NCI-H146 treated with DMSO at 0.1 percent for 48 hours (cell line): Measurements from ENCODE around the gene HACE1.
"Not testable (repeated sequence)": the region's sequence is repeated elsewhere in the genome, so short reads cannot be mapped to it uniquely, and the experiment has no call there.

Experiments used
- DNase-seq: peaks from one replicate; lab custom pipeline; 2025; ENCODE audit not compliant: unreplicated experiment; lab: John Stamatoyannopoulos, UW

The HACE1 gene

DNA sequence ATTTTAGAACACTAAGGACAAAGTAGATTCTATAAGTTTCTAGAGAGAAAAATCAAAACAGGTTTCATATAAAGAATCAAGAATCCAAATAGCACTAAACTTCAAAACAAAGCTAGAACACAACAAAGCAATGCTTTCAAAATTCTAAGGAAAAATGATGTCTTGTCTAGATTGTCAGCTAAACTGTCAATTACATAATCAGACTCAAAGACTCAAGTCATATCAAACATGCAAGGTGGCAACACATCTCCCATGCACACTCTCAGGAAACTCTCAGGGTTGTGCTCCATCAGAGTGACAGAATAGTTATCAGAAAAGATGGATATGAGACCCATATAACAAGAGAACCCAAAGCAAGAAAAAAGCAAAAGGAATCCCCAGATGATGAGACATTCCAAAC is 23.9 kb downstream of the HACE1 start:
- DNase-seq = no peak

DNA sequence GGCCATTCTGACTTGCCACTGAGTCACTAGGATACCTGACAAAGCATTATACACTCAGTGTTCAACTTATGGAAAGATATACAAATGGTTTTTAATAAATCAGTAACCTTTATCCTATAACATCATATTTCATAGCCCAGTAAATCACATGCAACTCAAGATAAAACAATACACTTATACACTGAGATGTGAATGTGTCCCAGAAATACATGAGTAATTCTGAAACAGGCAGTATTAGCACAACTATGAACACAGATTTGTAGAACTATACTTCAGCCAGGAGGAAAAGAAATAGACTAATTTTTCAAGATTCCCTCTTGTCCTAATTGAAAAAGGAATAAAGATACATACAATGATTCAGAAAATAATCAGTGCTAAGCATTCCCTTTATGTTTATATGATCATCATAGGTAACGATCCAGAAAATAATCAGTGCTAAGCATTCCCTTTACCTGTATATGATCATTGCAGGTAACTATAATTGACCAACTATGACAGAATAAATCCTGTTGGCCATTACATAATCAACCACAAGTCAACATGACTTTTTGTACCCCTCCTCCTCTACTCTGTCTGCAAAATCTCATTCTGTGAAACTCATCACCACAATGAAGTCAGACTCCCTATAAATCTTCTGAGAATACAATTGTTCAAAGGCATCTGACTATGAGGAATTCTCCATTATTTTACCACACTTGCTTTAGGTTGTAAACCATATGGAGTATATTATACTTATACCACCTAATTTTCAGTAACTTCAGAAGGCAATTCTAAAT is 30.3 kb downstream of the HACE1 start:
- no peak for DNase-seq

DNA sequence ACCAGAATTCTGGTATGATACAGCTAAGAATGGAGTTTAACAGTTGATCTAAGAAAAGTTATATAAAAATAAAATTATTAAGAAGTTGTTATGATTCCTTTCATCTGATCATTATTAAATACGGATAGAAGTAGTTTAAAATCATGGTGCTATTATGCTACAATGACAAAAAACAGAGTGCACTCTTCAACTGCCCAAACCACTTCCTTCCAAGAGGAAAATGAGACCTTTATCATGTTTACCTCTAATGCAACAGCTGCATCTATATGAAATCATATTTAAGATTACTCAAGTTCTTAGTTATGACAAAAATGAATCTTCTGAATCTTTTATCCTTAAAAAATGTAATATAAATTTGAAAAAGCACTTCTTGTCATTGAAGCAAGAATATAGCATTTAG is 31.2 kb downstream of the HACE1 start:
- no peak for DNase-seq

DNA sequence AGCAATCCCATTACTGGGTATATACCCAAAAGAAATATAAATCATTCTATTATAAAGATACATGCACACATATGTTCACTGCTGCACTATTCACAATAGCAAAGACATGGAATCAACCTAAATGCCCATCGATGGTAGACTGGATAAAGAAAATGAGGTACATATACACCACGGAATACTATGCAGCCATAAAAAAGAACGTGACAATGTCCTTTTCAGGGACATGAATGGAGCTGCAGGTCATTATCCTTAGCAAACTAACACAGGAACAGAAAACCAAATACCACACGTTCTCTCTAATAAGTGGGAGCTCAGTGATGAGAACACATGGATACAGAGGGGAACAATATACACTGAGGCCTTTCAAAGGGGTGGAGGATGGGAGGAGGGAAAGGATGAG is 38.9 kb downstream of the HACE1 start:
- DNase-seq = not testable (repeated sequence)

DNA sequence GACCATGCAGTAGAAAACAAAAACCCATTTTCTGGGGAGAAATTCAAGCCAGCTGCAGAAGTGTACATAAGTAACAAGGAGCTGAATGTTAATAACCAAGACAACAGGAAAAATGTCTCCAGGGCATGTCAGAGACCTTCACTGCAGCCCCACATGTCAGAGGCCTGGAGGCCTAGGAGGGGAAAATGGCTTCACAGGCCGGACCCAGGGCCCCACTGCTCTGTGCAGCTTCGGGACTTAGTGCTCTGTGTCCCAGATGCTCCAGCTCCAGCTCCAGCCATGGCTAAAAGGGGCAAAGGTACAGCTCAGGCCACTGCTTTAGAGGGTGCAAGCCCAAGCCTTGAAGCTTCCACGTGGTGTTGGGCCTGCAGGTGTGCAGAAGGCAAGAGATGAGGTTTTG is 43.6 kb downstream of the HACE1 start:
- DNase-seq = no peak

DNA sequence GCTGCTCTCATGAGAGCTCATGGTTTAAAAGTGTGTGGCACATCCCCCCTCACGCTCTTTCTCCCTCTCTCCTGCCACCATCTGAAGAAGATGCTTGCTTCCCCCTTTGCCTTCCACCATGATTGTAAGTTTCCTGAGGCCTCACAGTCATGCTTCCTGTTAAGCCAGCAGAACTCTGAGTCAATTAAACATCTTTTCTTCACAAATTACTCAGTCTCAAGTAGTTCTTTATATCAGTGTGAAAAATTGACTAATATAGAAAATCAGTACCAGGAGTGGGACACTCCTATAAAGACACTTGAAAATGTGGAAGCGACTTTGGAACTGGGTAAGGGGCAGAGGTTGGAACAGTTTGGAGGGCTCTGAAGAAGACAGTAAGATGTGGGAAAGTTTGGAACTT is 45.0 kb downstream of the HACE1 start:
- DNase-seq = no peak

DNA sequence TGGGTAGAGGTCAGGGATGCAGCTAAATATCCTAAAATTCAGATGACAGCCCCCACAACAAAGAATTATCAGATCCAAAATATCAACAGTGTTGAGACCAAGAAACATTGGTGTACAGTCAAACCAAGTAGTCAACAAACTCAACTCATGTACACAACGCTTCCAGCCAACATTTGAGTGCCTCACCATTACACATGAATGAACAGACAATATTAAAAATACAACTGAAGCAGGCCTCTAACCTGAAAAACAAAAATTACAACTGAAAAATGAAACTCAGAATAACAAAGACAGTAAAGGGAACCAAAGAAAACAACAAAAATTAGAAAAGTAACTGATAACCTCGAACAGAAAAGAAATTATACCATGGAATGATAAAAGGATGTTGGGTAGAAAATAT is 46.2 kb downstream of the HACE1 start:
- DNase-seq = no peak

DNA sequence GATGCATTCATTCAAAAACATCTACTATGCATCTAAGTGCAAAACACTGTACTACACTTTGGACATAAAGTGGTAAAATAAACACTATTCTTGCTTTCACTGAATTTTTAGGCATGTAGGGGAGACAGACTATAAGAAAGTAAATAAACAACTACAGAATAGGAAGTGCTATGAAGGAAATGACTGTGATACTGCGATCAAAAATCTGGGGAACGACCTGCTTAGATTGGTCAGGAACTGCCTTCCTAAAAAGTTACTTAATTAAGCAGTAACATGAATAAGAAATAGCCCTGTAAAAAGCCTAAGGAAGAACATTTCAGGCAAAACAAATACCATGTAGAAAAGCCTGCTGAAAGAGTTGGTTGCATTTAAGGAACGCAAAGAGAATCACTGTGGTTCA is 50.6 kb downstream of the HACE1 start:
- DNase-seq = no peak

DNA sequence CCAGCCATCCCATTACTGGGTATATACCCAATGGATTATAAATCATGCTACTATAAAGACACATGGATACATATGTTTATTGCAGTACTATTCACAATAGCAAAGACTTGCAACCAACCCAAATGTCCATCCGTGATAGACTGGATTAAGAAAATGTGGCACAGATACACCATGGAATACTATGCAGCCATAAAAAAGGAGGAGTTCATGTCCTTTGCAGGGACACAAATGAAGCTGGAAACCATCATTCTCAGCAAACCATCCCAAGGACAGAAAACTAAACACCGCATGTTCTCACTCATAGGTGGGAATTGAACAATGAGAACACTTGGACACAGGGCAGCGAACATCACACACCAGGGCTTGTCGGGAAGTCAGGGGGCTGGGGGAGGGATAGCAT is 54.4 kb downstream of the HACE1 start:
- not testable (repeated sequence) for DNase-seq

DNA sequence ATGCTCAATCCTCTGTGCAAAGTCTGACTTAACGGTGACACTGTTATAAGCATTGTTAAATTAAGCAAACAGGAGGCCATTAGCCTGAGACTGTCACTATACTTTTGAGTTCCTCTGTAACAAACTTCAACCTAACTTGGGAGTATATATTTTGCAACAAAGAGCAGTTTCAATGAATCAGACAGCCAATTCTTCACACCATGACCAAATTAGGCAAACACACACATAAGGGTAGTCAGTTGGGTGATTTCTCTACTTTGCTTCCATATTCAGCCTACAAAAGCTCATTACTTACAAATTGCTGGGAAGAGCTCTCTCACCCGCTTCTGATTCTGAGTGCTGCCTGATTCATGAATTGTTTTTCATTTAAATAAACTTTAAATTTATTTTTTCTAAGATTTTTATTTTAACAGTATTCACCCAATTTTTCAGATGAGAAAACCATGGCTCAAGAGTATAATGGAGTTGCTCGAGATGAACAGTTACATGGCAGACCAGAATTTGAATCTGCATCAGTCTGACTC is 60.5 kb downstream of the HACE1 start:
- DNase-seq = no peak

DNA sequence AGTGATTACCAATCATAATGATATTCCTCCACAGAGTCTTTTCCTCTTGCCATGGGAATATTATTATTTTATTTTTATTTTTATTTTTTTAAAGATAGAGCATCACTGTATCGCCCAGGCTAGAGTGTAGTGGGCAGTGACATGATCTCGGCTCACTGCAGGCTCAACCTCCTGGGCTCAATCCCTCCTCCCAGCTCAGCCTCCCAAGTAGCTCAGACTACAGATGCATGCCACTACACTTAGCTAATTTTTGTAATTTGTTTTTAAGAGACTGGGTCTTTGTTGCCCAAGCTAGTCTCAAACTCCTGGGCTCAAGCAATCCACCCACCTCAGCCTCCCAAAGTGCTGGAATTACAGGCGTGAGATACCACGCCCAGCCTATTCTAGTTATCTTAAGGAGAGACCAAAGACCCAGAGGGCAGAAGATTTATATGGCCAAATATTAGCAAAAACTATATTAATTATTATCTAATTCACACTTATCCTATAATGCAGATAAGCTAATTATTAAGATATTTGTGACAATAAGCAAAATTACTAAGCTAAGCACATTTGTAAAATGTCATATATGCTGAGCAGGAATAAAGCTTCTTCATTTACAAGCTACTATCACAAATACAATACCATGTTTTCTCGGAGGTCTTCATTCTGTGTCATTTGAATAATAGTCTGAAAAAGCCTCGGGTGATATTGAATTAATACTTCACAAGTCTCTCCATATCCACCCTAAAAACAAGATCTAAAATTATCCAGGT is 63.5 kb downstream of the HACE1 start:
- DNase-seq = no peak

DNA sequence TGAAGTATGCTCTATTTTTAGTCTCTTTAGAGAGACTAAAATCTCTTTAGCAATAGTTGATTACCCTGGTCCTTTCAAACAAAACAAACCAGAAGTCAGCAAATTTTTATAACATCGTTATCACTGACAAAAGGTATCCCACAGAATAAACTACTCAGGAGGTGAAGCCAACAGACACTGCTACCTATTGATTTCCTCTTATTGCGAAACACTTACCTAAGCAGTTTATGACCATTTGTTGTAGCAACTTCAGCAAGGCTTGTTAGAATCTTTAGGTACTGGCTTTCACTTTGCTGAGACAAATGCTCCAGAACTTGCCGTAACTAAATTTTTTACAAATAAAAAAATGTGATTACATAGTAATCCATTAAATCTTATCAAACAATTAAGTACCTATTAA is 64.4 kb downstream of the HACE1 start:
- no peak for DNase-seq

DNA sequence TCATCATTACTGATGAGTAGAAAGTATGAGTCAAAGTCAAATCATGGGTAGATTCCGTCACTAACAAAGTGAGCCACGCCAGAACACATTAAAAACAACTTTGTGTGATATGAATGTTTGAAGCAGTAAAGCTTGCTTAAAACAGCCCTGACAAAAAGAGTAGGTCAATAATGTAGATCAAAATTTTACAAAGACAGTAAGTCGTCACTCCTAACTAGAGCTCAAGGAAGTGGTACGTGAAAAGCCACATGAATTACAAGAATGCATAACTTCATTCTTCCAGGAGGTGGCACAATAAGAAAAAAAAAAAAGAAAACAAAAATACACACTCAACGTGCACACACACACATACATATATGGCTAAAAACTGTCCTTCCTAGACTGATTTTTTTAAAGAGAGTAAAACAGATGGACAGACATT is 69.9 kb downstream of the HACE1 start:
- DNase-seq = no peak

DNA sequence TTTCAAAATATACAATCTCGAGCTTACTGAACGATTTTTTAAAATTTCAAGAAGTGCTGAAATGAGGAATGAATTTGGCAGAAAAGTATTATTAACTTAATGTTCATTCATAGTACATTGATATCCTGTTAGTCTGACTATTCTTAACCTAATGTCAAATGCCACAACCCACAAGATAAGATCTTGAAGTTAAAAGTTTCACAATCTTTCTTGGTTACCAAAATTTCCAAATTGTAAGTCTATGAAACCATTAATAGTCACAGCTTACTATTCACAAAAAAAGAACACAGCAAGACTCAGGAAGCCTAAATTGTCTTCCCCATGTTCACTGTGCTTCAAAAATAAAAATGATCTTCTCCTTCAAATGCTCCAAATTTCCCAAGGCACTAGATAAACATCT is 71.3 kb downstream of the HACE1 start:
- DNase-seq = no peak

DNA sequence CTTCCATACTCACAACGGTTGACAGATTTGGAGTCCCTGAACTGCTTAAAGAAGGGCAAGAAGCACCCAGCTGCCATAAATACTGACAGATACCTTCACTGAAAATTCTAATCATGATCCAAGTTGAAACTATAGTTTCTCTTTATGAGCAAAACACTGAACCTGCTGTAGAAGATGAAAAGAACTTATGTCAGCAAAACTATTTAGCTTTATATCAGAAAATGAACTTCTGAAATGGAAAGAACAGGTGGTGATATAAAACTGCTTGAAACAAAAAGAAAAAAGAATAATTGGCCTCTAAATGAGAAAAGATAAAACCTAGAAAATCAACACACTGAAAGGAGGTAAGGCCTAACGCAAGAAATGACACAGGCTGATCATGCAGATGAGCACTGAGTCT is 72.4 kb downstream of the HACE1 start:
- no peak for DNase-seq

DNA sequence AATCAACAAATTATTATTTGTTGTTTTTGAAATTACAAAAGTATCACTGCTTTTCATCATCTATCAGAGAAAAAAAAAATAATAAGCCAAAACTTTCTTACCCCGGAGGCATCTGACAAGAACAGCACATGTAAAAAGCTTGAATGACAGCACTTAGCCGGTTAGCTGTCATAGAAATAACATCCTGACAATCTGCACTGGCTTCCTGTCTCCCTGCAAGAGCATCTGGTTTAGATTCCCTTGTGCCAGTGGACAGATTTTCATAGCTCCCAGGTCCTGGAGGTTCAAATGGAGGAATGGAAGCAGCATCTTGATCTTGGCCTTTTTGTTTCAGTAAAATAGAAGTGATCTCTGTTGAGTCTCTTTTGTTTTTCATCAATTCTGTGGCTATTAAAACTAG is 74.8 kb downstream of the HACE1 start:
- DNase-seq = no peak

DNA sequence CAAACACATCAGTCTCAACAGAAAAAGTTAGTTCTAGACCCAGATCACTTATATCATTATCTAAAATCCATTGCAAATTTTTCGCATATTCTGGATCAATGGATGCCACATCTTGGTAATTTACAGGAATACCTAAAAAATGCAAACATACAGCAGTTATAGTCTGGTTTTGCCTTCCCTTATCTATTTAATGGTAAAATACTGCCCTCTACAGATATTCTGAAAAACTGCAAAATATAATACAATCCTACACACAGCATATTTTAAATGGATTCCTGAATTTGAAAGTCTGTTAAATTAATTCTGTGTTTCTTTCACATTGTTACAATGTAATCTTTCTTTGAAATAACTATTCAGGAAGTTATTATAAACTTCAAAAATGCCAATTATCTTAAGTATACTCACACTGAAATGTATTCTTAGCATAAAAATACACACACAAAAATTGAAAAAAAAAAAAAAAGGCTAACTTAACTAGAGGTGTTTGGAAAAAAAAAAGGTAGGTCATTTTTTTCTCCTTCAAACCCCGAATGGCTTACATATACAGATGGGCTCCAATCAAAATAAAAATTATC is 88.4 kb downstream of the HACE1 start:
- DNase-seq = peak; percentile 11

DNA sequence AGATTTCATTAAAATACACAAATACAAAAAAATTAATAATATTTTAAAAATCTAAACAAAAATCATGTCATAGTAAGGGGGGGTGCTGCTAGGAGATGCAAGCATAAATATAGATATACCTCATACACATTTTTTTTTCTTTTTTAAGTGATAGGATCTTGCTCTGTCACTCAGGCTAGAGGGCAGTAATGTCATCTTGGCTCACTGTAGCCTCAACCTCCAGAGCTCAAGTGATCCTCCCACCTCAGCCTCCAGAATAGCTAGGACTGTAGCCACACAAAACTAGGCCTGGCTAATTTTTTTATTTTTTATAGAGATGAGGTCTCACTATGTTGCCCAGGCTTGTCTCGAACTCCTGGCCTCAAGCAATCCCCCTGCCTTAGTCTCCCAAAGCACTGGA is 90.8 kb downstream of the HACE1 start:
- no peak for DNase-seq

DNA sequence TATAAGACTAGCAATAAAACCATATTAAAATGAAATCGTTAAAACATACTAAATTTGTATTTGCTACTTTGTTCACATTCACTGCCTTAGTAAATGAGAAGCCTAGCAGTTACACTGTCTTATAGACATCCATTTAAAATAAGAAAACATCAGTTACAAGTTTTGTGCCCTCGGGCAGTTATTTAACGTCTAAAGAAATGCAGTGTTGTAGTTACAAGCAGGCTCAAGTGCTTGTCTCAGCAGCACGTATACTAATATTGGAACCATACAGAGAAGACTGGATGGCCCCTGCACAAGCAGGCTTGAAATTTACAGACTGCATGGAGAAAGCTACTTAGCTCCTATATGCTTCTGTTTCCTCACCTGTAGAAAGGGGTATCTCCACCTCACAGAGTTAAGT is 93.1 kb downstream of the HACE1 start:
- no peak for DNase-seq

DNA sequence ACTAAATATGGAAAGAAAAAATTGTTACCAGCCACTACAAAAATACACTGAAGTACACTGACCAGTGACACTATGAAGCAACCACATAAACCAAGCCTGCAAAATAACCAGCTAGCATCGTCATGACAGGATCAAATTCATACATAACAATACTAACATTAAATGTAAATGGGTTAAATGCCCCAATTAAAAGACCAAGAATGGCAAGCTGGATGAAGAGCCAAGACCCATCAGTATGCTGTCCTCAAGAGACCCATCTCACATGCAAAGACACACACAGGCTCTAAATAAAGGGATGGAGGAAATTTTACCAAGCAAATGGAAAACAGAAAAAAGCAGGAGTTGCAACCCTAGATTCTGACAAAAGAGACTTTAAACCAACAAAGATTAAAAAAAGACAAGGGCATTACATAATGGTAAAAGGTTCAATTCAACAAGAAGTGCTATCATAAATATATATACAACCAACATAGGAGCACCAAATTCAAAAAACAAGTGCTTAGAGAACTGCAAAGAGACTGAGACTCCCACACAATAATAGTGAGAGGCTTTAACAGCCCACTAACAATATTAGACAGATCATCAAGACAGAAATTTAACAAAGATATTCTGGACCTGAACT is 104.8 kb downstream of the HACE1 start:
- DNase-seq = no peak

DNA sequence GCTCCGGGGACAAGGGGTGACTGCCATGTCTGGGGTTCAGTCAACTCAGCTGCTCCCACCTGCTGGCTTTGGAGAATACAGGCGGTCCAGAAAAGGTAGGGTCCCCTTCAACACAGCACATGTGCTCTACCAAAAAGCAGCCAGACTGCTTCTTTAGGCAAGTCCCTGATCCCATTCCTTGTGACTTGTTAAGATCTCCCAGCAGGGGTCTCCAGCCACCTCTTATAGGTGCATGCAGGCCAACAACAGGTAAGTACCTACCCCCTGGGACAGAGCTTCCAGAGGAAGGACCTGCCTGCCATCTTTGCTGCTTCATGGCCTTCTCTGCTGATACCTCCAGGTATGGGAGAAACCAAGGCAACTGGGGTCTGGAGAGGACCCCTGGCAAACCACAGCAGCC is 106.5 kb downstream of the HACE1 start:
- no peak for DNase-seq

DNA sequence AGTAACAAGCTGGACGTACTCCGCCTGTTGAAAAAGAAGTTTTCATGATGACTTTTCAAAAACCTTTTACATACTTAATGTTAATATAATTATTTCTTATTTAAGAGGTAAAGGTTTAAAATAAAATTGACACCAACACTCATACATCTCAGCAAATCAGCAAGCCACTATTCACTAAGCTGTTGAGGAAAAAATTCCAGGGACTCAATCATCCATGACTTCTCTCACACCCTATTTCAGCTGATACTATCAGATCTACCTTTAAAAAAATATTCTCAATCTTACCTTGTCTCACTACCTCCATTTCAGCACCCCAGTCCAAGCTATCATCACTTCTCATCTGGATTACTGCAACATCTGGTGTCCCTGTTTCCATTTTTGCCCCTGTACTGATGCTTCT is 109.3 kb downstream of the HACE1 start:
- no peak for DNase-seq
